IMR-90 (cell line): ENCODE results near the gene CCDC134. TPM values are rescaled to one million over a fixed set of nuclear protein-coding genes. Genes with fewer than 3 reads are reported as not detected.

Experiments
- ATAC-seq: fragments of 200-7000 bp; cut with Tn5 transposase; 2 replicates; pipeline ENCODE4 v1.9.1; 2020; ENCODE audit warnings: low read depth, mild to moderate bottlenecking, moderate library complexity
- BruUV-seq: library from RNA; stranded (reverse); fragments of 400-500 nt; replicated peaks from 2 replicates; lab custom pipeline; 2021; lab: Mats Ljungman, UMichigan
- CTCF ChIA-PET: fragments of 300-600 bp; formaldehyde crosslinking; extraction: SDS; loops from one replicate; lab custom pipeline; 2021; ENCODE audit warnings: antibody characterized with exemption; lab: Yijun Ruan, JAX
- POLR2A ChIA-PET: fragments of 300-600 bp; sonication (Branson Sonifier 250); formaldehyde crosslinking; loops from one replicate; lab custom pipeline; 2022; ENCODE audit warnings: antibody characterized with exemption; ENCODE audit not compliant: unreplicated experiment; lab: Charles Lee
- DNase-seq: peaks from one replicate; pipeline ENCODE4 v3.0.0; 2013
- H2AFZ ChIP-seq: replicated peaks from 2 replicates; pipeline ENCODE3; 2013; ENCODE audit warnings: low read length, mild to moderate bottlenecking; ENCODE audit not compliant: poor library complexity
- H2AK5ac ChIP-seq: 2 replicates; pipeline ENCODE4 v1.6.1; 2013; ENCODE audit warnings: low read depth, low read length, inconsistent platforms
- H2AK9ac ChIP-seq: replicated peaks from 2 replicates; pipeline ENCODE3; 2013; ENCODE audit warnings: mild to moderate bottlenecking, low read depth, low read length, moderate library complexity; ENCODE audit not compliant: poor library complexity
- H2BK120ac ChIP-seq: 2 replicates; pipeline ENCODE4 v1.6.1; 2013; ENCODE audit warnings: low read depth, low read length, inconsistent platforms
- H2BK15ac ChIP-seq: 3 replicates; pipeline ENCODE4 v1.6.1; 2013; ENCODE audit warnings: low read depth, low read length, inconsistent platforms
- H2BK20ac ChIP-seq: 2 replicates; pipeline ENCODE4 v1.6.1; 2013; ENCODE audit warnings: low read depth, mild to moderate bottlenecking, inconsistent platforms, low read length, moderate library complexity
- H2BK5ac ChIP-seq: 2 replicates; pipeline ENCODE4 v1.6.1; 2013; ENCODE audit warnings: mild to moderate bottlenecking, low read depth, low read length, inconsistent platforms; ENCODE audit not compliant: poor library complexity, severe bottlenecking
- H3K14ac ChIP-seq: replicated peaks from 2 replicates; pipeline ENCODE4 v1.6.1; 2013; ENCODE audit warnings: low read depth, low read length, inconsistent platforms
- H3K18ac ChIP-seq: 2 replicates; pipeline ENCODE4 v1.6.1; 2013; ENCODE audit warnings: low read depth, low read length, control low read depth
- H3K23ac ChIP-seq: 2 replicates; pipeline ENCODE4 v1.6.1; 2013; ENCODE audit warnings: low read depth, low read length, inconsistent platforms
- H3K27ac ChIP-seq: 2 replicates; pipeline ENCODE4 v1.5.1; 2013; ENCODE audit warnings: mild to moderate bottlenecking, control low read depth, low read length; ENCODE audit not compliant: insufficient read depth
- H3K27me3 ChIP-seq: 2 replicates; pipeline ENCODE4 v1.6.1; 2013; ENCODE audit warnings: low read length; ENCODE audit not compliant: control insufficient read depth, insufficient read depth
- H3K36me3 ChIP-seq: 2 replicates; pipeline ENCODE4 v1.6.1; 2013; ENCODE audit warnings: low read length, mixed read lengths; ENCODE audit not compliant: control insufficient read depth, insufficient read depth
- H3K4ac ChIP-seq: 2 replicates; pipeline ENCODE4 v1.6.1; 2013; ENCODE audit warnings: low read depth, low read length, inconsistent platforms
- H3K4me1 ChIP-seq: 2 replicates; pipeline ENCODE4 v1.6.1; 2013; ENCODE audit warnings: low read length, mixed read lengths; ENCODE audit not compliant: control insufficient read depth, insufficient read depth
- H3K4me2 ChIP-seq: 2 replicates; pipeline ENCODE4 v1.6.1; 2013; ENCODE audit warnings: low read depth, mild to moderate bottlenecking, control low read depth, low read length, moderate library complexity
- H3K4me3 ChIP-seq: 2 replicates; pipeline ENCODE4 v1.5.1; 2013; ENCODE audit warnings: low read depth, mild to moderate bottlenecking, control low read depth, low read length, moderate library complexity; ENCODE audit not compliant: insufficient read depth
- H3K56ac ChIP-seq: 2 replicates; pipeline ENCODE4 v1.6.1; 2013; ENCODE audit warnings: low read length, inconsistent platforms; ENCODE audit not compliant: insufficient read depth; ENCODE audit errors: extremely low read depth
- H3K79me1 ChIP-seq, 2 experiments: 2 replicates each; pipeline ENCODE4 v1.6.1; 2013; ENCODE audit warnings: low read length in 2 of 2, inconsistent platforms in 1 of 2, low read depth in 1 of 2
- H3K9ac ChIP-seq: 2 replicates; pipeline ENCODE4 v1.6.1; 2013; ENCODE audit warnings: low read depth, low read length, control low read depth
- H3K9me1 ChIP-seq: 2 replicates; pipeline ENCODE4 v1.6.1; 2013; ENCODE audit warnings: low read length, inconsistent platforms; ENCODE audit not compliant: insufficient read depth
- H3K9me3 ChIP-seq: 2 replicates; pipeline ENCODE4 v1.6.1; 2013; ENCODE audit warnings: low read length; ENCODE audit not compliant: control insufficient read depth, insufficient read depth
- H4K20me1 ChIP-seq: 2 replicates; pipeline ENCODE4 v1.6.1; 2013; ENCODE audit warnings: low read length, inconsistent platforms; ENCODE audit not compliant: insufficient read depth
- H4K5ac ChIP-seq: 2 replicates; pipeline ENCODE4 v1.6.1; 2013; ENCODE audit warnings: mild to moderate bottlenecking, low read depth, low read length, control low read depth
- H4K8ac ChIP-seq, 2 experiments: 2 replicates each; pipeline ENCODE4 v1.6.1; 2013; ENCODE audit warnings: low read depth in 2 of 2, low read length in 2 of 2, control low read depth in 1 of 2, inconsistent platforms in 1 of 2
- H4K91ac ChIP-seq: 2 replicates; pipeline ENCODE4 v1.6.1; 2013; ENCODE audit warnings: low read depth, low read length, inconsistent platforms; ENCODE audit not compliant: insufficient read depth
- BHLHE40 ChIP-seq: fragments of 150-350 bp; IDR thresholded peaks from 2 replicates; pipeline ENCODE4 v1.6.1; 2016; ENCODE audit warnings: mild to moderate bottlenecking, low read depth, low read length
- CEBPB ChIP-seq: IDR thresholded peaks from 2 replicates; pipeline ENCODE4 v1.6.1; 2012; ENCODE audit warnings: low read depth, low read length, improper control_type of control experiment
- CHD1 ChIP-seq: IDR thresholded peaks from 2 replicates; pipeline ENCODE4 v1.6.1; 2012; ENCODE audit warnings: low read depth, low read length, improper control_type of control experiment
- CTCF ChIP-seq: conservative IDR thresholded peaks from 2 replicates; pipeline ENCODE4 v1.5.1; 2012; ENCODE audit warnings: mild to moderate bottlenecking, low read depth, low read length, improper control_type of control experiment
- ELK1 ChIP-seq: fragments of 150-350 bp; IDR thresholded peaks from 2 replicates; pipeline ENCODE4 v1.6.1; 2016; ENCODE audit warnings: low read depth, mild to moderate bottlenecking, low read length, moderate library complexity, borderline replicate concordance
- FOS ChIP-seq: fragments of 150-350 bp; IDR thresholded peaks from 2 replicates; pipeline ENCODE4 v1.6.1; 2016; ENCODE audit warnings: low read depth, low read length
- MAFK ChIP-seq: IDR thresholded peaks from 2 replicates; pipeline ENCODE4 v1.6.1; 2012; ENCODE audit warnings: low read depth, low read length, improper control_type of control experiment
- MAZ ChIP-seq: IDR thresholded peaks from 2 replicates; pipeline ENCODE4 v1.6.1; 2012; ENCODE audit warnings: low read depth, mild to moderate bottlenecking, low read length, improper control_type of control experiment, moderate library complexity, borderline replicate concordance
- MXI1 ChIP-seq: IDR thresholded peaks from 2 replicates; pipeline ENCODE4 v1.6.1; 2012; ENCODE audit warnings: low read depth, mild to moderate bottlenecking, low read length, moderate library complexity, borderline replicate concordance
- NFE2L2 ChIP-seq: fragments of 150-350 bp; IDR thresholded peaks from 2 replicates; pipeline ENCODE4 v1.6.1; 2016; ENCODE audit warnings: low read depth, mild to moderate bottlenecking, low read length
- RAD21 ChIP-seq: IDR thresholded peaks from 2 replicates; pipeline ENCODE4 v1.6.1; 2012; ENCODE audit warnings: low read length, improper control_type of control experiment
- RCOR1 ChIP-seq: IDR thresholded peaks from 2 replicates; pipeline ENCODE4 v1.6.1; 2012; ENCODE audit warnings: mild to moderate bottlenecking, low read length, improper control_type of control experiment; ENCODE audit not compliant: insufficient replicate concordance
- RFX5 ChIP-seq: IDR thresholded peaks from 2 replicates; pipeline ENCODE4 v1.8.0; 2012; ENCODE audit warnings: low read depth, mild to moderate bottlenecking, low read length, moderate library complexity
- USF2 ChIP-seq: fragments of 150-350 bp; IDR thresholded peaks from 2 replicates; pipeline ENCODE4 v1.6.1; 2017; ENCODE audit warnings: mild to moderate bottlenecking, antibody characterized with exemption, low read length, low read depth
- WGBS, 2 experiments: methylation state at CpG; one replicate each; pipeline versions ENCODE4 v1.1.5 to v1.1.7; 2013; ENCODE audit warnings: missing lambda C conversion rate in 2 of 2; ENCODE audit not compliant: insufficient read length in 1 of 2; ENCODE audit errors: extremely low coverage in 2 of 2; 5-methylcytosine and 5-hydroxymethylcytosine counted together
- dilution Hi-C: fragments of 300-500 bp; cut with HindIII; formaldehyde crosslinking; loops from one replicate; pipeline ENCODE4 v1.14.3; 2018; ENCODE audit warnings: low sequenced_read_pairs; ENCODE audit not compliant: unreplicated experiment
- in situ Hi-C: fragments of 300-500 bp; cut with MboI; formaldehyde crosslinking; loops from 3 replicates; pipeline ENCODE4 v1.14.3; 2019; ENCODE audit warnings: low sequenced_read_pairs, inconsistent platforms, mixed read lengths
- intact Hi-C: fragments of 100-400 bp; cut with micrococcal nuclease; formaldehyde crosslinking; loops from 2 replicates; pipeline ENCODE4 v1.10.0; 2022
- polyA plus RNA-seq, 3 experiments: library from polyadenylated mRNA; depleted of rRNA; stranded (reverse); fragments of >200 nt; gene quantifications; 2 replicates each; pipeline ENCODE4 v1.2.3, GENCODE V29; 2012; ENCODE audit warnings: low replicate concordance in 1 of 3
- total RNA-seq: library from RNA; depleted of rRNA; stranded (reverse); fragments of >200 nt; gene quantifications from 2 replicates; pipeline ENCODE4 v1.2.3, GENCODE V29; 2012

Gene CCDC134
- total and polyA plus RNA-seq, 2 of the 4 experiments (the other 2 are of a cell fraction) = 5.1 to 7.0 TPM

- no peak overlapping the region for H3K4me2 ChIP-seq
- no peak overlapping the region for H4K91ac ChIP-seq
- no peak overlapping the region for H2BK5ac ChIP-seq
- intact Hi-C loops (no loop called here), in situ Hi-C loops (no loop called here), dilution Hi-C loops (no loop called here)
- H2AK9ac ChIP-seq = no peak overlapping the region
- H3K4me3 ChIP-seq = no peak overlapping the region
- no peak for DNase-seq
- no peak for ATAC-seq
- H3K4me1 ChIP-seq = peaks cover 3% of the 10 kb centered on the region; the same call in 1 of the 2 replicates
- no peak overlapping the region for H3K56ac ChIP-seq
- no peak overlapping the region for H4K5ac ChIP-seq
- BruUV-seq = no TSS peak
- ChIA-PET POLR2A (no interaction called here), CTCF (no interaction called here)
- no peak overlapping the region for H2BK20ac ChIP-seq
- no peak overlapping the region for H3K9ac ChIP-seq
- no peak overlapping the region for H3K23ac ChIP-seq
- H2BK15ac ChIP-seq = no peak overlapping the region
- H3K79me1 ChIP-seq = peaks cover 35 to 86% of the 10 kb centered on the region in 2 experiments
- 96% methylated on average over 5 of the region's 8 CpGs; no CpG with 5 or more reads in 1 of the 2 experiments for WGBS, 2 experiments
- H3K9me1 ChIP-seq = peaks cover 17% of the 10 kb centered on the region
- no peak overlapping the region for H3K27ac ChIP-seq
- no peak overlapping the region for H2AFZ ChIP-seq
- H4K8ac ChIP-seq = no peak overlapping the region
- H2AK5ac ChIP-seq = no peak overlapping the region
- no peak overlapping the region for H3K14ac ChIP-seq
- H3K36me3 ChIP-seq = peaks cover 3% of the 10 kb centered on the region; the same call in 1 of the 2 replicates
- H2BK120ac ChIP-seq = no peak overlapping the region
- H3K4ac ChIP-seq = no peak overlapping the region
- H3K18ac ChIP-seq = no peak overlapping the region
- H3K9me3 ChIP-seq = no peaks in the 10 kb centered on the region
- peaks cover 67% of the 10 kb centered on the region for H4K20me1 ChIP-seq
- no peaks in the 10 kb centered on the region for H3K27me3 ChIP-seq
- TF ChIP-seq CTCF (no peak), CHD1 (no peak), RCOR1 (no peak), BHLHE40 (no peak), MXI1 (no peak), NFE2L2 (no peak), MAFK (no peak), RFX5 (no peak), RAD21 (no peak), USF2 (no peak), FOS (no peak), CEBPB (no peak), MAZ (no peak), ELK1 (no peak)
These were observed 42.8 kb downstream of the CCDC134 start for GRCh38 chr22:41842996-41843970.
